GM12878 (cell line): ENCODE data around the gene VEGFA. TPM values are rescaled to one million over a fixed set of nuclear protein-coding genes. Genes with fewer than 3 reads are reported as not detected.

ENCODE experiments used
- CBX5 ChIP-seq: sonication (generic); IDR thresholded peaks from 2 replicates; pipeline ENCODE4 v1.6.1; 2016; ENCODE audit warnings: low read depth, moderate library complexity, mild to moderate bottlenecking, inconsistent platforms
- CHD4 ChIP-seq: fragments of 200-600 bp; sonication (generic); IDR thresholded peaks from 2 replicates; pipeline ENCODE4 v1.6.1; 2016; ENCODE audit warnings: mild to moderate bottlenecking
- CREB1 ChIP-seq: IDR thresholded peaks from 2 replicates; pipeline ENCODE4 v1.6.1; 2012; ENCODE audit warnings: low read depth, mild to moderate bottlenecking, inconsistent platforms
- ELK1 ChIP-seq: IDR thresholded peaks from 2 replicates; pipeline ENCODE4 v1.6.1; 2012; ENCODE audit warnings: low read depth, low read length, improper control_type of control experiment
- ESRRA ChIP-seq: IDR thresholded peaks from 2 replicates; pipeline ENCODE4 v1.6.1; 2012; ENCODE audit warnings: mild to moderate bottlenecking, low read length, improper control_type of control experiment
- GATAD2B ChIP-seq: fragments of 450-650 bp; conservative IDR thresholded peaks from 2 replicates; pipeline ENCODE4 v1.6.1; 2017; ENCODE audit warnings: low read depth, mild to moderate bottlenecking, moderate library complexity
- NFIC ChIP-seq: IDR thresholded peaks from 2 replicates; pipeline ENCODE4 v1.6.1; 2012; ENCODE audit warnings: low read depth, mild to moderate bottlenecking, inconsistent platforms, low read length, moderate library complexity
- NR2C1 ChIP-seq: fragments of 450-650 bp; IDR thresholded peaks from 2 replicates; pipeline ENCODE4 v1.6.1; 2017; ENCODE audit warnings: antibody characterized with exemption, mild to moderate bottlenecking, moderate library complexity
- PAX5 ChIP-seq: IDR thresholded peaks from 2 replicates; pipeline ENCODE4 v1.6.1; 2011; ENCODE audit warnings: low read depth, low read length, borderline replicate concordance
- RAD51 ChIP-seq: fragments of 450-650 bp; IDR thresholded peaks from 2 replicates; pipeline ENCODE4 v1.6.1; 2016; ENCODE audit warnings: moderate library complexity, mild to moderate bottlenecking, inconsistent platforms
- SIX5 ChIP-seq: IDR thresholded peaks from 2 replicates; pipeline ENCODE4 v1.6.1; 2011; ENCODE audit warnings: mild to moderate bottlenecking, low read depth, low read length, moderate library complexity; ENCODE audit not compliant: severe bottlenecking
- WRNIP1 ChIP-seq: IDR thresholded peaks from 2 replicates; pipeline ENCODE4 v1.6.1; 2011; ENCODE audit warnings: low read depth, low read length, improper control_type of control experiment, borderline replicate concordance
- ZBTB40 ChIP-seq: fragments of 450-650 bp; IDR thresholded peaks from 2 replicates; pipeline ENCODE4 v1.6.1; 2016; ENCODE audit warnings: mild to moderate bottlenecking, moderate library complexity, borderline replicate concordance
- polyA plus RNA-seq, 11 experiments: library from polyadenylated mRNA; depleted of rRNA in 4 of 11; unstranded in 6 of 11; stranded (reverse) in 5 of 11; fragments of >200 nt; fragmentation: Nextera tagmentation in 4 of 11; fragmentation: Illumina TruSeq in 1 of 11; extraction: Ambion mirVana in 4 of 11; extraction: Trizol in 1 of 11; gene quantifications; 1 replicate in 1 of 11; 2 replicates in 10 of 11; pipeline versions ENCODE4 v1.2.1 to v1.2.3, GENCODE V29; 2011 to 2016; ENCODE audit warnings: inconsistent platforms in 2 of 11, missing spikeins in 2 of 11, low read depth in 1 of 11
- total RNA-seq, 4 experiments: library from RNA; depleted of rRNA in 3 of 4; stranded (reverse); fragments of >200 nt in 3 of 4; fragmentation: Illumina TruSeq in 1 of 4; extraction: Trizol in 1 of 4; gene quantifications; 2 replicates each; pipeline versions ENCODE4 v1.2.1 to v1.2.3, GENCODE V29; 2013 to 2021
- TF ChIP-seq, protein P1 (sequence below): fragments of 450-650 bp; IDR thresholded peaks from 2 replicates; pipeline ENCODE4 v1.6.1; 2017; ENCODE audit warnings: mild to moderate bottlenecking, moderate library complexity

Gene VEGFA
- total and polyA plus RNA-seq, 10 of the 15 experiments (the other 5 are each of a cell fraction or from before 2014, with no cell fraction given) = 0.96 to 140 (median 16.9) TPM

GRCh38 chr6:43769526-43770371, at the start of gene VEGFA (continued):
- TF ChIP-seq CREB1 (0 out of 2 replicates have a peak, but pooled peaks have one; percentile 45), ELK1 (no peak), NFIC (no peak), SIX5 (no peak), CHD4 (no peak), GATAD2B (peak; percentile 70; the same call in 1 of the 2 replicates), PAX5 (peak; percentile 42; the same call in 1 of the 2 replicates), CBX5 (no peak), RAD51 (no peak), ZBTB40 (no peak), NR2C1 (no peak), WRNIP1 (no peak), ESRRA (no peak)
- TF ChIP-seq, protein P1, sequence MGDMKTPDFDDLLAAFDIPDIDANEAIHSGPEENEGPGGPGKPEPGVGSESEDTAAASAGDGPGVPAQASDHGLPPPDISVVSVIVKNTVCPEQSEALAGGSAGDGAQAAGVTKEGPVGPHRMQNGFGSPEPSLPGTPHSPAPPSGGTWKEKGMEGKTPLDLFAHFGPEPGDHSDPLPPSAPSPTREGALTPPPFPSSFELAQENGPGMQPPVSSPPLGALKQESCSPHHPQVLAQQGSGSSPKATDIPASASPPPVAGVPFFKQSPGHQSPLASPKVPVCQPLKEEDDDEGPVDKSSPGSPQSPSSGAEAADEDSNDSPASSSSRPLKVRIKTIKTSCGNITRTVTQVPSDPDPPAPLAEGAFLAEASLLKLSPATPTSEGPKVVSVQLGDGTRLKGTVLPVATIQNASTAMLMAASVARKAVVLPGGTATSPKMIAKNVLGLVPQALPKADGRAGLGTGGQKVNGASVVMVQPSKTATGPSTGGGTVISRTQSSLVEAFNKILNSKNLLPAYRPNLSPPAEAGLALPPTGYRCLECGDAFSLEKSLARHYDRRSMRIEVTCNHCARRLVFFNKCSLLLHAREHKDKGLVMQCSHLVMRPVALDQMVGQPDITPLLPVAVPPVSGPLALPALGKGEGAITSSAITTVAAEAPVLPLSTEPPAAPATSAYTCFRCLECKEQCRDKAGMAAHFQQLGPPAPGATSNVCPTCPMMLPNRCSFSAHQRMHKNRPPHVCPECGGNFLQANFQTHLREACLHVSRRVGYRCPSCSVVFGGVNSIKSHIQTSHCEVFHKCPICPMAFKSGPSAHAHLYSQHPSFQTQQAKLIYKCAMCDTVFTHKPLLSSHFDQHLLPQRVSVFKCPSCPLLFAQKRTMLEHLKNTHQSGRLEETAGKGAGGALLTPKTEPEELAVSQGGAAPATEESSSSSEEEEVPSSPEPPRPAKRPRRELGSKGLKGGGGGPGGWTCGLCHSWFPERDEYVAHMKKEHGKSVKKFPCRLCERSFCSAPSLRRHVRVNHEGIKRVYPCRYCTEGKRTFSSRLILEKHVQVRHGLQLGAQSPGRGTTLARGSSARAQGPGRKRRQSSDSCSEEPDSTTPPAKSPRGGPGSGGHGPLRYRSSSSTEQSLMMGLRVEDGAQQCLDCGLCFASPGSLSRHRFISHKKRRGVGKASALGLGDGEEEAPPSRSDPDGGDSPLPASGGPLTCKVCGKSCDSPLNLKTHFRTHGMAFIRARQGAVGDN = peak; percentile 47; the same call in 1 of the 2 replicates
